SU-DHL-6 (cell line): ENCODE results near the gene DENND2A.
"Not testable (repeated sequence)": the region's sequence is repeated elsewhere in the genome, so short reads cannot be mapped to it uniquely, and the experiment has no call there.

Source experiments
- H2AFZ ChIP-seq: fragments of 200-600 bp; sonication (generic); 2 replicates; pipeline ENCODE4 v1.6.1; 2014; ENCODE audit warnings: low read depth, mild to moderate bottlenecking, moderate library complexity, mixed read lengths, antibody characterized with exemption, low read length; ENCODE audit not compliant: severe bottlenecking
- H3F3A ChIP-seq: fragments of 200-600 bp; shearing (Covaris generic); 2 replicates; pipeline ENCODE4 v1.6.0; 2016; ENCODE audit warnings: antibody characterized with exemption, mild to moderate bottlenecking; ENCODE audit not compliant: insufficient read depth
- H3K27ac ChIP-seq: fragments of 200-600 bp; sonication (generic); 2 replicates; pipeline ENCODE4 v1.5.1; 2016; ENCODE audit warnings: low read depth, mild to moderate bottlenecking, low read length, moderate library complexity, mixed read lengths
- H3K27me3 ChIP-seq: fragments of 200-600 bp; sonication (generic), shearing (Covaris generic); 2 replicates; pipeline ENCODE4 v1.6.0; 2014; ENCODE audit warnings: mild to moderate bottlenecking, low read length
- H3K36me3 ChIP-seq: fragments of 200-600 bp; sonication (generic); 2 replicates; pipeline ENCODE4 v1.6.1; 2014; ENCODE audit warnings: mild to moderate bottlenecking, low read length, mixed read lengths
- H3K4me2 ChIP-seq: fragments of 300-600, 200-600 bp; shearing (Covaris generic), sonication (generic); 2 replicates; pipeline ENCODE4 v1.6.0; 2014; ENCODE audit warnings: low read length, low read depth, mild to moderate bottlenecking; ENCODE audit not compliant: poor library complexity, severe bottlenecking
- H3K4me3 ChIP-seq: fragments of 200-600 bp; sonication (generic); 2 replicates; pipeline ENCODE4 v1.5.1; 2014; ENCODE audit warnings: antibody characterized with exemption, low read length, mild to moderate bottlenecking, mixed read lengths; ENCODE audit not compliant: insufficient read depth, poor library complexity, severe bottlenecking
- H3K79me2 ChIP-seq: fragments of 200-600 bp; sonication (generic); 2 replicates; pipeline ENCODE4 v1.6.1; 2014; ENCODE audit warnings: mild to moderate bottlenecking, low read length, moderate library complexity; ENCODE audit not compliant: insufficient read depth
- H3K9ac ChIP-seq: fragments of 200-600 bp; sonication (generic); 2 replicates; pipeline ENCODE4 v1.7.0; 2014; ENCODE audit warnings: mild to moderate bottlenecking, low read length
- H3K9me2 ChIP-seq: fragments of 200-600 bp; sonication (generic); replicated peaks from 2 replicates; pipeline ENCODE4 v1.6.1; 2014; ENCODE audit warnings: low read length; ENCODE audit not compliant: insufficient read depth
- H3K9me3 ChIP-seq: fragments of 200-600 bp; sonication (generic); 2 replicates; pipeline ENCODE4 v1.6.1; 2014; ENCODE audit warnings: low read length, mixed read lengths; ENCODE audit not compliant: insufficient read depth
- H4K20me1 ChIP-seq: fragments of 200-600 bp; sonication (generic); 2 replicates; pipeline ENCODE4 v1.6.1; 2014; ENCODE audit warnings: low read depth, mild to moderate bottlenecking, antibody characterized with exemption, low read length, moderate library complexity, mixed read lengths
- CTCF ChIP-seq: fragments of 200-600 bp; sonication (generic); IDR thresholded peaks from one replicate; pipeline ENCODE4 v1.5.1; 2017; ENCODE audit warnings: antibody characterized with exemption, mild to moderate bottlenecking, low read length, moderate library complexity; ENCODE audit not compliant: insufficient read depth, poor library complexity, severe bottlenecking
- EZH2phosphoT487 ChIP-seq: fragments of 200-600 bp; sonication (generic), shearing (Covaris generic); conservative IDR thresholded peaks from 2 replicates; pipeline ENCODE4 v1.6.1; 2018; ENCODE audit warnings: mild to moderate bottlenecking, antibody characterized with exemption, low read length, moderate library complexity, mixed read lengths

Gene DENND2A

GRCh38 chr7:140512317-140513000 is 128.2 kb downstream of the DENND2A start:
- H3F3A ChIP-seq, result no peaks in the 10 kb centered on the region
- no peaks in the 10 kb centered on the region for H3K79me2 ChIP-seq
- no peaks in the 10 kb centered on the region for H3K9me2 ChIP-seq
- no peaks in the 10 kb centered on the region for H3K36me3 ChIP-seq
- H3K27ac ChIP-seq, result no peak overlapping the region
- no peak overlapping the region for H2AFZ ChIP-seq
- H3K9me3 ChIP-seq, result no peaks in the 10 kb centered on the region
- TF ChIP-seq EZH2phosphoT487 (no peak), CTCF (no peak)
- no peaks in the 10 kb centered on the region for H4K20me1 ChIP-seq
- H3K4me2 ChIP-seq, result no peak overlapping the region
- no peak overlapping the region for H3K9ac ChIP-seq
- no peak overlapping the region for H3K4me3 ChIP-seq
- no peaks in the 10 kb centered on the region for H3K27me3 ChIP-seq

GRCh38 chr7:140509789-140510188 is 130.8 kb downstream of the DENND2A start:
- Histone ChIP-seq H3K4me2 (no peak overlapping the region), H3K27me3 (no peaks in the 10 kb centered on the region), H3K36me3 (no peaks in the 10 kb centered on the region), H3K27ac (no peak overlapping the region), H3K9me3 (no peaks in the 10 kb centered on the region), H3K79me2 (no peaks in the 10 kb centered on the region), H4K20me1 (no peaks in the 10 kb centered on the region), H2AFZ (no peak overlapping the region), H3K9ac (no peak overlapping the region), H3F3A (no peaks in the 10 kb centered on the region), H3K9me2 (no peaks in the 10 kb centered on the region), H3K4me3 (no peak overlapping the region)
- TF ChIP-seq CTCF, result no peak
- no peak for TF ChIP-seq EZH2phosphoT487

- not testable (repeated sequence) for H3K79me2 ChIP-seq, H3K9me3 ChIP-seq, H3K27me3 ChIP-seq, H2AFZ ChIP-seq, H3K27ac ChIP-seq, H3F3A ChIP-seq, H3K36me3 ChIP-seq, H3K4me3 ChIP-seq, H4K20me1 ChIP-seq, H3K4me2 ChIP-seq, H3K9me2 ChIP-seq, H3K9ac ChIP-seq
Observed at GRCh38 chr7:140507556-140507955, 133.1 kb downstream of the DENND2A start.

GRCh38 chr7:140506788-140507464 is 133.7 kb downstream of the DENND2A start:
- Histone ChIP-seq H3K9me3 (no peaks in the 10 kb centered on the region), H3K9ac (no peak overlapping the region), H3K36me3 (no peaks in the 10 kb centered on the region), H4K20me1 (no peaks in the 10 kb centered on the region), H2AFZ (no peak overlapping the region), H3K4me2 (no peak overlapping the region), H3K79me2 (no peaks in the 10 kb centered on the region), H3K4me3 (no peak overlapping the region), H3F3A (no peaks in the 10 kb centered on the region), H3K27me3 (no peaks in the 10 kb centered on the region), H3K9me2 (no peaks in the 10 kb centered on the region), H3K27ac (no peak overlapping the region)
- no peak for TF ChIP-seq EZH2phosphoT487
- no peak for TF ChIP-seq CTCF
